Measurements from ENCODE around the gene SCLY. TPM values are rescaled to one million over a fixed set of nuclear protein-coding genes. Genes with fewer than 3 reads are reported as not detected.

SCLY gene
- total RNA-seq, 1 experiment from 2014 or later = 28.7 TPM

- no peaks in the 10 kb centered on the region for H3K9me3 ChIP-seq (ENCODE audit: control insufficient read depth in 1 of 2, insufficient read depth in 1 of 2, low read depth in 1 of 2, low read length in 2 of 2)
- BruUV-seq (replicated peaks) = no TSS peak
- H3K27ac ChIP-seq (ENCODE audit: low read depth, low read length) = no peak overlapping the region
- no peaks in the 10 kb centered on the region for H4K20me1 ChIP-seq (ENCODE audit: insufficient read depth)
- H3K36me3 ChIP-seq (ENCODE audit: control insufficient read depth in 1 of 2, insufficient read depth in 2 of 2, low read length in 2 of 2) = peaks cover 2 to 16% of the 10 kb centered on the region in 2 experiments; a peak in 3 of 4 replicates
- peak; percentile 55 for TF ChIP-seq CEBPB (IDR thresholded peaks at IDR 0.05; ENCODE audit: low read depth)
- TF ChIP-seq JUND (IDR thresholded peaks at IDR 0.05) = no peak
- TF ChIP-seq SIN3A (IDR thresholded peaks at IDR 0.05; ENCODE audit: low read depth) = no peak
- TF ChIP-seq SRF (IDR thresholded peaks at IDR 0.05; ENCODE audit: low read depth) = no peak
- H3K9ac ChIP-seq (ENCODE audit: low read length) = no peak overlapping the region
- POLR2A ChIA-PET = no interaction called here
- CTCF ChIA-PET = no interaction called here
- no peak for ATAC-seq
- no peaks in the 10 kb centered on the region for H3K27me3 ChIP-seq (ENCODE audit: insufficient read depth, low read length)
- H3K4me2 ChIP-seq (ENCODE audit: low read length) = no peak overlapping the region
- no peak overlapping the region for H2AFZ ChIP-seq (ENCODE audit: low read depth, low read length, poor library complexity, severe bottlenecking)
- H3K79me2 ChIP-seq (ENCODE audit: insufficient read depth, low read length) = peaks cover 35% of the 10 kb centered on the region
- DNase-seq (ENCODE audit: low read depth, low spot score) = no peak
- RAD21 ChIA-PET (ENCODE audit: low non-redundant PET in 1 of 2, low total read pairs in 2 of 2, uncharacterized antibody in 2 of 2, unreplicated experiment in 2 of 2) = no interaction called here
- no peaks in the 10 kb centered on the region for H3K4me1 ChIP-seq (ENCODE audit: control insufficient read depth in 1 of 2, insufficient read depth in 2 of 2, low read length in 2 of 2)
- intact Hi-C loops (cut with micrococcal nuclease) = no loop called here
- H3K9me2 ChIP-seq (ENCODE audit: insufficient read depth) = no peaks in the 10 kb centered on the region
- H3K4me3 ChIP-seq (replicated peaks in 1 of 2; ENCODE audit: low read depth in 1 of 2, low read length in 2 of 2) = no peak overlapping the region
These were observed 16.5 kb downstream of the SCLY start for GRCh38 chr2:238077292-238077691.

GRCh38 chr2:238079874-238080327, 19.1 kb downstream of the SCLY start:
- Histone ChIP-seq H3K9me3 (ENCODE audit: control insufficient read depth in 1 of 2, insufficient read depth in 1 of 2, low read depth in 1 of 2, low read length in 2 of 2) (no peaks in the 10 kb centered on the region), H3K79me2 (ENCODE audit: insufficient read depth, low read length) (peaks cover 27% of the 10 kb centered on the region), H3K27ac (ENCODE audit: low read depth, low read length) (no peak overlapping the region), H2AFZ (ENCODE audit: low read depth, low read length, poor library complexity, severe bottlenecking) (no peak overlapping the region), H3K4me1 (ENCODE audit: control insufficient read depth in 1 of 2, insufficient read depth in 2 of 2, low read length in 2 of 2) (no peaks in the 10 kb centered on the region), H3K27me3 (ENCODE audit: insufficient read depth, low read length) (no peaks in the 10 kb centered on the region), H4K20me1 (ENCODE audit: insufficient read depth) (no peaks in the 10 kb centered on the region), H3K9me2 (ENCODE audit: insufficient read depth) (no peaks in the 10 kb centered on the region), H3K4me3 (replicated peaks in 1 of 2; ENCODE audit: low read depth in 1 of 2, low read length in 2 of 2) (no peak overlapping the region), H3K9ac (ENCODE audit: low read length) (no peak overlapping the region), H3K36me3 (ENCODE audit: control insufficient read depth in 1 of 2, insufficient read depth in 2 of 2, low read length in 2 of 2) (peaks cover 15 to 30% of the 10 kb centered on the region in 2 experiments; a peak in 3 of 4 replicates), H3K4me2 (ENCODE audit: low read length) (no peak overlapping the region)
- BruUV-seq (replicated peaks) = no TSS peak
- ATAC-seq (no peak), DNase-seq (ENCODE audit: low read depth, low spot score) (no peak)
- ChIA-PET CTCF (no interaction called here), RAD21 (ENCODE audit: low non-redundant PET in 1 of 2, low total read pairs in 2 of 2, uncharacterized antibody in 2 of 2, unreplicated experiment in 2 of 2) (no interaction called here), POLR2A (no interaction called here)
- TF ChIP-seq EGR1 (IDR thresholded peaks at IDR 0.05; ENCODE audit: low read depth) = no peak
- TF ChIP-seq ZBTB33 (IDR thresholded peaks at IDR 0.05; ENCODE audit: extremely low read depth, insufficient replicate concordance, low read length) = no peak
- intact Hi-C loops (cut with micrococcal nuclease) = no loop called here
